Measurements from ENCODE around the gene KCNRG. TPM values are rescaled to one million over a fixed set of nuclear protein-coding genes. Genes with fewer than 3 reads are reported as not detected.
"Not testable (repeated sequence)": the region's sequence is repeated elsewhere in the genome, so short reads cannot be mapped to it uniquely, and the experiment has no call there.

The KCNRG gene
- total RNA-seq, 1 donor from 2014 or later: 1.3 TPM

DNA sequence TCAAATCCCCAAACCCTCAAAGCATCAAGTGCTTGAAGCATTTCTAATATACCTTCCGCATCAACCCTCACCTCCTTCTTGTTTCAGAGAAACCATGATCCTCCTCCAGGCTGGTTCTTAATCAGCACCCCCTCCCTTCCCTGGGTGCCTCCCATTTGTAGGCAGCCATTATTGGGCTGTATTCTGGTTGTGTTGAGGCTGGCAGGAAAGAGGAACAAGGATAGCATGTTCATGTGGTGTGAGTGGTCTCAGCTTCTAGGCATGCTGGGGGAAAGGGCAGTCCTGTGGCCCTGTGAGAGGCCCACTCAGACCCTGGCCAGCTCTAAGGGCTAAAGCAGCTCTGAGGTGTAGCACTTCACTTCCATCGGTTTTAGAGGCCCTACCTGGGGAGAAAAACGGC, 37.3 kb upstream of the KCNRG start:
- TF ChIP-seq, protein P1, sequence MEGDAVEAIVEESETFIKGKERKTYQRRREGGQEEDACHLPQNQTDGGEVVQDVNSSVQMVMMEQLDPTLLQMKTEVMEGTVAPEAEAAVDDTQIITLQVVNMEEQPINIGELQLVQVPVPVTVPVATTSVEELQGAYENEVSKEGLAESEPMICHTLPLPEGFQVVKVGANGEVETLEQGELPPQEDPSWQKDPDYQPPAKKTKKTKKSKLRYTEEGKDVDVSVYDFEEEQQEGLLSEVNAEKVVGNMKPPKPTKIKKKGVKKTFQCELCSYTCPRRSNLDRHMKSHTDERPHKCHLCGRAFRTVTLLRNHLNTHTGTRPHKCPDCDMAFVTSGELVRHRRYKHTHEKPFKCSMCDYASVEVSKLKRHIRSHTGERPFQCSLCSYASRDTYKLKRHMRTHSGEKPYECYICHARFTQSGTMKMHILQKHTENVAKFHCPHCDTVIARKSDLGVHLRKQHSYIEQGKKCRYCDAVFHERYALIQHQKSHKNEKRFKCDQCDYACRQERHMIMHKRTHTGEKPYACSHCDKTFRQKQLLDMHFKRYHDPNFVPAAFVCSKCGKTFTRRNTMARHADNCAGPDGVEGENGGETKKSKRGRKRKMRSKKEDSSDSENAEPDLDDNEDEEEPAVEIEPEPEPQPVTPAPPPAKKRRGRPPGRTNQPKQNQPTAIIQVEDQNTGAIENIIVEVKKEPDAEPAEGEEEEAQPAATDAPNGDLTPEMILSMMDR (IDR thresholded peaks at IDR 0.05; ENCODE audit: unreplicated experiment): no peak
- no peak overlapping the region for H3K4me3 Mint-ChIP-seq (ENCODE audit: low read depth)
- H3K27ac Mint-ChIP-seq: no peak overlapping the region

GRCh38 chr13:49980266-49980665, 35.0 kb upstream of the KCNRG start:
- Mint-ChIP-seq H3K27me3 (no peaks in the 10 kb centered on the region), H3K9me3 (ENCODE audit: low read depth) (no peaks in the 10 kb centered on the region), H3K4me1 (ENCODE audit: low read depth) (no peaks in the 10 kb centered on the region), H3K36me3 (ENCODE audit: insufficient read depth) (no peaks in the 10 kb centered on the region), H3K4me3 (ENCODE audit: low read depth) (no peak overlapping the region), H3K27ac (no peak overlapping the region)
- TF ChIP-seq, protein P1 (IDR thresholded peaks at IDR 0.05; ENCODE audit: unreplicated experiment): no peak
- no peak for DNase-seq (ENCODE audit: low spot score, unreplicated experiment)

More for the DNA sequence above, 37.3 kb upstream of the KCNRG start:
- no peaks in the 10 kb centered on the region for H3K27me3 Mint-ChIP-seq
- DNase-seq (ENCODE audit: low spot score, unreplicated experiment): no peak
- no peaks in the 10 kb centered on the region for H3K9me3 Mint-ChIP-seq (ENCODE audit: low read depth)
- no peaks in the 10 kb centered on the region for H3K4me1 Mint-ChIP-seq (ENCODE audit: low read depth)
- H3K36me3 Mint-ChIP-seq (ENCODE audit: insufficient read depth): no peaks in the 10 kb centered on the region

DNA sequence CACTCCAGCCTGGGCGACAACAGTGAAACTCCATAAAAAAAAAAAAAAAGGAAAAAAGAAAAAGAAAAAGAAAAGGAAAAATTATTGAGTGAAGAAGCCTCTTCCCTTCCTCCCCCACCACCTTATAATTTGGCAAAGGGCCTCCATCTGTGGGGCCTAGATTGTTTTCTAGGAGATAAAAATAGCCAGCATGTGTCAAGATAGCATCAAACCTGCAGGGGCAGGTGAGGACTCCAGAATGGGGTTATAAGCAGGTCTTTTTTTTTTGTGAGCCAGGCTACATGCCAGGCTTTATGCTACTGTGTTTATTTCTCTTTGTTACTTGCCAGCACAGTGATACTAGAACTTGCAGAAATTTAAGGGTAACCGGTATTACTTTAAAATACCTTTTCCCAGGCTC, 30.1 kb upstream of the KCNRG start:
- H3K36me3 Mint-ChIP-seq (ENCODE audit: insufficient read depth): no peaks in the 10 kb centered on the region
- TF ChIP-seq, protein P1 (IDR thresholded peaks at IDR 0.05; ENCODE audit: unreplicated experiment): no peak
- DNase-seq (ENCODE audit: low spot score, unreplicated experiment): no peak
- no peak overlapping the region for H3K4me3 Mint-ChIP-seq (ENCODE audit: low read depth)
- no peaks in the 10 kb centered on the region for H3K27me3 Mint-ChIP-seq
- no peaks in the 10 kb centered on the region for H3K9me3 Mint-ChIP-seq (ENCODE audit: low read depth)
- H3K27ac Mint-ChIP-seq: no peak overlapping the region
- no peaks in the 10 kb centered on the region for H3K4me1 Mint-ChIP-seq (ENCODE audit: low read depth)

DNA sequence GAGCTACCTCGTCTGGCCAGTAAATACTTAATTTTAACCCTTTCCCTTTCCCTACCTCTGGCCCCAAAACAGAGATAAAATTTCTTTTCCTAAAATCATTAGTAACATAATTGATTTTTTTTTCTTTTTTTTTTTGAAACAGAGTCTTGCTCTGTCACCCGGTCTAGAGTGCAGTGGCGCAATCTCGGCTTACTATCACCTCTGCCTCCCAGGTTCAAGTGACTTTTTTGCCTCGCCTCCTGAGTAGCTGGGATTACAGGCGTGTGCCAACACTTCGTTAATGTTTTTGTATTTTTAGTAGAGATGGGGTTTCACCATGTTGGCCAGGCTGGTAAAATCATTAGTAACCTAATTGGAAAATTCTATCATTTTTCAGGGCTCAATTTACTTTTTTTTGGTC, 28.8 kb upstream of the KCNRG start:
- H3K9me3 Mint-ChIP-seq (ENCODE audit: low read depth): no peaks in the 10 kb centered on the region
- TF ChIP-seq, protein P1 (IDR thresholded peaks at IDR 0.05; ENCODE audit: unreplicated experiment): no peak
- no peak for DNase-seq (ENCODE audit: low spot score, unreplicated experiment)
- no peaks in the 10 kb centered on the region for H3K27me3 Mint-ChIP-seq
- no peak overlapping the region for H3K27ac Mint-ChIP-seq
- H3K4me3 Mint-ChIP-seq (ENCODE audit: low read depth): no peak overlapping the region
- no peaks in the 10 kb centered on the region for H3K4me1 Mint-ChIP-seq (ENCODE audit: low read depth)
- no peaks in the 10 kb centered on the region for H3K36me3 Mint-ChIP-seq (ENCODE audit: insufficient read depth)

- H3K36me3 Mint-ChIP-seq (ENCODE audit: insufficient read depth); H3K4me1 Mint-ChIP-seq (ENCODE audit: low read depth); DNase-seq (ENCODE audit: low spot score, unreplicated experiment); H3K4me3 Mint-ChIP-seq (ENCODE audit: low read depth); H3K9me3 Mint-ChIP-seq (ENCODE audit: low read depth); H3K27me3 Mint-ChIP-seq; H3K27ac Mint-ChIP-seq: not testable (repeated sequence)
These were observed 24.6 kb upstream of the KCNRG start for GRCh38 chr13:49990612-49991011.

- no peak for DNase-seq (ENCODE audit: low spot score, unreplicated experiment)
- H3K27ac Mint-ChIP-seq: no peak overlapping the region
- TF ChIP-seq, protein P1 (IDR thresholded peaks at IDR 0.05; ENCODE audit: unreplicated experiment): no peak
- H3K4me1 Mint-ChIP-seq (ENCODE audit: low read depth): peaks cover 8% of the 10 kb centered on the region
- H3K27me3 Mint-ChIP-seq: no peaks in the 10 kb centered on the region
- H3K4me3 Mint-ChIP-seq (ENCODE audit: low read depth): no peak overlapping the region
- H3K36me3 Mint-ChIP-seq (ENCODE audit: insufficient read depth): peaks cover 2% of the 10 kb centered on the region
- H3K9me3 Mint-ChIP-seq (ENCODE audit: low read depth): no peaks in the 10 kb centered on the region
These were observed 22.1 kb upstream of the KCNRG start for GRCh38 chr13:49993111-49993510.
